HL-60/S4 treated with phorbol 12-myristate 13-acetate at 8.2 ng/mL for 4 days and 3 days (cell line): ENCODE results near the gene PIAS4.
"Not testable (repeated sequence)": the region's sequence is repeated elsewhere in the genome, so short reads cannot be mapped to it uniquely, and the experiment has no call there.

Source experiments
- in situ Hi-C: fragments of 300-500 bp; cut with MboI; formaldehyde crosslinking; loops from 2 replicates; pipeline ENCODE4 v1.15.0; 2022; ENCODE audit warnings: low sequenced_read_pairs

PIAS4 gene

DNA sequence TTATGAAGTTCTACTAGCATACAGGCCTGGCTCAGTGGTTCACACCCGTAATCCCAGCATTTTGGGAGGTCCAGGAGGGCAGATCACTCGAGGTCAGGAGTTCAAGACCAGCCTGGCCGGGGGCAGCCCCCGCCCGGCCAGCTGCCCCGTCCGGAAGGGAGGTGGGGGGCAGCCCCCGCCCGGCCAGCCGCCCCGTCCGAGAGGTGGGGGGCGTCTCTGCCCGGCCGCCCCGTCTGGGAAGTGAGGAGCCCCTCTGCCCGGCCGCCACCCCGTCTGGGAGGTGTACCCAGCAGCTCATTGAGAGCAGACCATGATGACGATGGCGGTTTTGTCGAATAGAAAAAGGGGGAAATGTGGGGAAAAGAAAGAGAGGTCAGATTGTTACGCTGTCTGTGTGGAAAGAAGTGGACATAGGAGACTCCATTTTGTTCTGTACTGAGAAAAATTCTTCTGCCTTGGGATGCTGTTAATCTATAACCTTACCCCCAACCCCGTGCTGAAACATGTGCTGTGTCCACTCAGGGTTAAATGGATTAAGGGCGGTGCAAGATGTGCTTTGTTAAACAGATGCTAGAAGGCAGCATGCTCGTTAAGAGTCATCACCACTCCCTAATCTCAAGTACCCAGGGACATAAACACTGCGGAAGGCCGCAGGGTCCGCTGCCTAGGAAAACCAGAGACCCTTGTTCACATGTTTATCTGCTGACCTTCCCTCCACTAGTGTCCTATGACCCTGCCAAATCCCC is 8.7 kb upstream of the PIAS4 start:
- in situ Hi-C loops: not testable (repeated sequence)

DNA sequence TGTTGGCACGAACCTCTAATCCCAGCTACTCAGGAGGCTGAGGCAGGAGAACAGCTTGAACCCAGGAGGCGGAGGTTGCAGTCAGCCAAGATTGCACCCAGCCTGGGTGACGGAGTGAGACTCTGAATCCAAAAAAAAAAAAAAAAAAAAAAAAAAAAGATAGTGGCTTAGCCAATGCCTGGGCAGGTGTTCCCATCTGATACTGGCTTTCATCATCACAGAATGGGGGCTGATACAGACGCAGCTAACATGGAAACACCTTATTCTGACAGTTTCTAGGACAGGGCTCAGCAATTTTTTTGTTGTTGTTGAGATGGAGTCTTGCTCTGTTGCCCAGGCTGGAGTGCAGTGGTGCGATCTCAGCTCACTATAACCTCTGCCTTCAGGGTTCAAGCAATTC is 6.7 kb upstream of the PIAS4 start:
- in situ Hi-C loops: not testable (repeated sequence)

- in situ Hi-C loops: not testable (repeated sequence)
Observed at GRCh38 chr19:4005436-4005835, 2.1 kb upstream of the PIAS4 start.

DNA sequence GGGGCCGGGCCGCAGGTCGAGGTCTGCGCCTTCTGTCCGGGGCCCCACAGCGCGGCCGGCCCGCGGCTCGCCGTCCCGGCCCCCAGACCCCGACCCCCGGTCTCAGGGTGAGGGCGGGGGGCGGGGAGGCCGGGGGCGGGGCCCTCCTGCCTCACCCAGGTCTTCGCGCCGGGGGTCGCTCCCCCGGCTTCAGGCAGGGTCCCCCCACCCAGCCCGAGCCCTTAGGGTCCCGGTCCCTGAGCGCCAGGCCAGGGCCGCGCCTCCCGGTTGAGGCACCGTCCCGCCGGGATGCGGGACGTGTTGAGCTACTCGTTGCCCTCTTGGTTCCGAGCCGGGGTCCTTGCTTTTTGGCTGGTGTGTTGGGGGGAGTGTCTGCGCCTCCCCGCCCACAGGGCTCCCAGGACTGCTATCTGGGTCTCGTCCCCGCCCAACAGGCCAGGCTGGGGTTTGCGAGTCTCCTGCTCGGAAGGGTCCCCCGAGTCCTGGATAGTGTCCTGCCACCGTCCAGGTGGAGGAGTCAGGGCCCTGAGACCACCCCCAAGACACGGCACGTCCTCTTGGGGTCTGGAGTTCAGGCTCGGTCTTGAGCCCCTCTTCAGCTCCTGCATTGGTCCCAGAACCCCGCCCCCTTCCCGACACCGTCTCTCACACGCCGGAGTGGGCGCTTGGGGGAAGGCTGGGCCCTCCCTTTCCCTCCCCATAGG is 452 bp downstream of the PIAS4 start:
- in situ Hi-C loops: no loop called here

DNA sequence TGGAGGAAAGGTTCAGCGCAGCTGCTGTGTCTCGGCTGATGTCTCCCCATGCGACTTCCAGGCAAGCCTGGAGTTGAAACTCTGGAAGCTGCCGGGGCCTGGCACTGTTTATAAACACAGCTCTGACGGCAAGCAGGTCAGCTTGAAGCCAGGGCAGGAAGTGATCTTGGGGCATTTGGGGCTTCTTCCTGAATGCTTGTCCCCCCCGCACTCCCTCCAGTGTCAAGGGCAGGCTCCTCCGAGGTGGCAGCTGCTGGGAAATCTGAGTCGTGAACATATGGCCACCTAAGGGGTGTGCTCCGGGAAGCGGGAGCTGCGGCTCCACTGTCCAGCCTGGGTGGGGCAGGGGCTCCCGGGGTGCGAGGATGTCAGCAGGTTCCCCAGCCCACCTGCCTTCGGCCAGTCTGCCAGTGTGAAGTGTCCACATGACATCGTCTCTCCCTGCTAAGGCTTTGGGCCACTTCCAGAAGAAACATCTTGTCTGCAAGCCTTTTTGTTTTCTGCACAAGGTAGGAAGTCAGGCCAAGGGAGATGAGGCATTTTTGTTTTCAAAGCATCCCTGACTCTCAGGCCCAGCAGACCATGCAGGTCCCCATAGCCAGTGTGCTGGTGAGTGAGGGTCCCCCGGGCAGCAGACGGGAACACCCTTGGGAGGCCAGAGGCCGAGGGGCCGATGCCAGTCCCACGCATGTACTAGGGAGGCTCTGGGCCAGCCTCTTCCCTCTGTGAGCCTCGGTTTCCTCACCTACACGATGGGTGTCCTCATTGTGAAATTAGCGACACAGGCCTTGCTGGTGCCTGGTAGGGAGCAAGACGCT is 2.7 kb downstream of the PIAS4 start:
- in situ Hi-C loops: no loop called here

- in situ Hi-C loops: no loop called here
Observed at GRCh38 chr19:4010808-4011110, 3.2 kb downstream of the PIAS4 start.

GRCh38 chr19:4011430-4011829 is 3.9 kb downstream of the PIAS4 start:
- in situ Hi-C loops: not testable (repeated sequence)

- in situ Hi-C loops: no loop called here
Observed at GRCh38 chr19:4012092-4012974, 4.8 kb downstream of the PIAS4 start.

- in situ Hi-C loops: no loop called here
Observed at GRCh38 chr19:4012975-4013634, 5.6 kb downstream of the PIAS4 start.

- in situ Hi-C loops: no loop called here
Observed at GRCh38 chr19:4013886-4014540, 6.5 kb downstream of the PIAS4 start.

DNA sequence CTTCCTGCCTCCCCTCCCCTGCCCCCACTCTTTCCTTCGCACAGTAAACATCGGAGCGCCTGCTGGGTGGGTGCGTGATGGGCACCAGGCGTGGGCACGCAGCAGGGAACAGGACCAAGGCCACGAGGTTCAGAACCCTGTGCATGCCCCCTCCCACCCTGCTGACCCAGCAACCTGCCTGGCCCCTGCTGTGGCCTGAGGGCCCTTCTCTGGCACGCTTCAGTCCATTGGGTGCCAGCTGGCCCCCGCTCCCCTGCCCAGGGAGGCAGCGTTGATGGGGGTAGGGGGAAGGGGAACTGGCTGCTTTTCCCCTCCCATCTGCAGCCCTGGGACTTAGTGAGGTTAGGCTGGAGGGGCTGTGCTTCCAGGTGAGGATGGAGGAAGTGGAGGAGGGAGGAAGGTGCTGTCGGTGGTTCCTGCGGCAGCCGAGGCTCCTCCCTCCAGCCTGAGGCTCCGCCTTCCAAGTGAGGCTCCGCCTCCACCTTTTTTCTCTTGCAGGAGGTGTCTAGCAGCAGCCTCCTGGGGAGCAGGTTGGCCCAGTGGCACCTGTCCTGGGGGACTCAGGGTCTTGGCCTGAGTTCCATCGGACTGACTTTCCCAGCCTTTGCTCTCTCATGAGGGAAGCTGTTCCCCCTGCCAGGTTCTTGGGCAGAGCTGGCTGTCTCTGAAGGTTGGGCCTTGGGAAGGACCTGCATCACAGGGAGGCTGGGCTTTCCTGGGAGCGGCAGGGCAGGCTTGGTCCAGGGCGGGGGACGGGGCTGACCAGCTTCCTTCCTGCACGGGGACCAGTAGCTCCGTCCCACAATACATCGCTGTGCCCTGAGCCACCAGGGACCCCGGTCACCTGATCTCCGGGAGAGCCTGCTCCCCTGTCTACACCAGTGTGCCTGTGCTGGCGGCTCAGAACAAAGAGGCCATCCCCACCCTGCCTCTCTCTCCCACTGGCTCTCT is 7.3 kb downstream of the PIAS4 start:
- in situ Hi-C loops: no loop called here

DNA sequence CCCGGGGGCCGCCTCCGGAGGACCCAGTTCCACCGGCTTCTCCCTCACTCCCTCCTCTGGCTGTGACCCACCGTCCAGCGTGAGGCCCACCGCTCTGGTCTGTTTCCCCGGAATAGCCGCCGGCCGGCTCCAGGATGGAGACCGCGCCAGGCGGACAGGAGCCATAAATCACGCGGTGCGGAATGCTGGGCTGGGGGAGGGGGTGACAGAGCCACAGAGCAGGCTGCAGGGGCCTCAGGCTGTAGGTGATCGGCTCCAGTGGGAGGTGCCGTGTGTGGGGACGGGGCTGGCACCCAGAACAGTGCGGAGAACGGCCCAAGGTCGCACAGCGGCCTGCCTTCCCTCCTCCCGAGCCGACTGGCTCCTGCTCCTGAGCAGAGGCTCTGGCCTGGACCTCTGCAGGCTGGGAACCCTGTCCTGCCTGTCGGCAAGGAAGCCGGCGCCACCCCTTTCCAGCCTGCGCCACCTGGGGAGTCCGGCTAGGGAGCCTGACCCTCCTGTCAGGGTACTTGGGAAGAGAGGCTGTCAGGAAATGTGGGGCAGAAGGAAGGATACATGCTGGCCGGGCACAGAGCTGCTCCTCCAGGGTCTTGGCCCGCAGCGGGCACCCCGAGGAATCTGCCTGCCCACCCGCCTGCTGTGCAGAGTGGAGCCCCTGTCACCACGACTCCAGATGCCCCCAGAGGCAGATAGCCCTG is 8.3 kb downstream of the PIAS4 start:
- in situ Hi-C loops: no loop called here

DNA sequence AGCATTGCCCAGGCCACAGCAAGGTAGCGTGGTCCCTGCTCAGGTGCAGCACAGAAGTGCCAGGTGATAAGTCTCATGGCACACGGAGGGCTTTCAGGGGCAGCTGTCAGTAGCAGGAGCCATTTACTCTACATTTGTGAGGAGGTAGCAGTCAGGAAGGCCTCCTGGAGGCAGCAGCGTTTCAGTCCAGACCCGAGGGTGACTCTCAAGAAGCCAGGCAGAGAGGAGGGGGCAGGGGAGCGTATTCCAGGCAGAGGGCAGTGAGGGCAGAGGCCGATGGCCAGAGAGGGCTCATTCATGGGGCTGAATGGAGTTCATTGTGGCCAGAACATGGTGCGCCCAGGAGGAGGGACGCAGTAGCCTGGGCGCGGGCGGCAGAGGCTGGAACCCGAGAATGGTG is 8.9 kb downstream of the PIAS4 start:
- in situ Hi-C loops: no loop called here

- in situ Hi-C loops: no loop called here
Observed at GRCh38 chr19:4016903-4017638, 9.5 kb downstream of the PIAS4 start.

GRCh38 chr19:4018140-4018613 is 10.6 kb downstream of the PIAS4 start:
- in situ Hi-C loops: no loop called here

- in situ Hi-C loops: no loop called here
Observed at GRCh38 chr19:4018775-4019504, 11.4 kb downstream of the PIAS4 start.

GRCh38 chr19:4019578-4019977 is 12.0 kb downstream of the PIAS4 start:
- in situ Hi-C loops: no loop called here
